T-helper 2 cell treated with Interferon-gamma antibody and Interleukin-4, amounts not matched to agents 5 μg/mL and 100 μg/mL, for 36 hours (primary cell): ENCODE results near the gene ZC3H12A.

ENCODE experiments used
- DNase-seq: peaks from one replicate; pipeline ENCODE4 v3.0.0; 2021; ENCODE audit warnings: low spot score
- H3K27ac Mint-ChIP-seq: one replicate; pipeline ENCODE4 v1.8.0; 2021; ENCODE audit warnings: mild to moderate bottlenecking, mixed read lengths
- H3K27me3 Mint-ChIP-seq: one replicate; pipeline ENCODE4 v1.8.0; 2021; ENCODE audit warnings: low read depth, mixed read lengths
- H3K36me3 Mint-ChIP-seq: one replicate; pipeline ENCODE4 v1.8.0; 2021; ENCODE audit warnings: low read depth, mixed read lengths
- H3K4me1 Mint-ChIP-seq: one replicate; pipeline ENCODE4 v1.8.0; 2021; ENCODE audit warnings: low read depth, mixed read lengths
- H3K4me3 Mint-ChIP-seq: one replicate; pipeline ENCODE4 v1.8.0; 2022; ENCODE audit warnings: mild to moderate bottlenecking, moderate library complexity, mixed read lengths
- H3K9me3 Mint-ChIP-seq: one replicate; pipeline ENCODE4 v1.8.0; 2021; ENCODE audit warnings: mixed read lengths

The ZC3H12A gene

DNA sequence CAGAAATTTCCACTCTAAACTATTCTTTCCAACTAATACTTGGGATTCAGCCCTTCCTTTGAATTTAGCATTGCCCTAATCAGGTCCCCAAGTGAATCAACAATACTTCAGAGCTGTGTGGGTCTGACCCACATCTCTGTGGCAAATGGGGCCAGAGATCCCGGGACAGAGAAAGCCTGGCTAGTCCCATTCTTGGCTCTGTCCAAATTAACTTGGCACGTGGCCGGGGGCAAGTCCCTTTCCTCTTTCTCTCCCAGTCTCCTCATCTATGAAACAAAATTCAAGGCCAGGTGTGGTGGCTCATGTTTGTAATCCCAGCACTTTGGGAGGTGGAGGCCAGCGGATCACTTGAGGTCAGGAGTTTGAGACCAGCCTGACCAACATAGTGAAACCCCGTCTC is 6.3 kb upstream of the ZC3H12A start:
- H3K9me3 Mint-ChIP-seq = no peaks in the 10 kb centered on the region
- H3K36me3 Mint-ChIP-seq = no peaks in the 10 kb centered on the region
- H3K27ac Mint-ChIP-seq = no peak overlapping the region
- peaks cover 20% of the 10 kb centered on the region for H3K4me1 Mint-ChIP-seq
- H3K27me3 Mint-ChIP-seq = no peaks in the 10 kb centered on the region
- no peak for DNase-seq
- no peak overlapping the region for H3K4me3 Mint-ChIP-seq

DNA sequence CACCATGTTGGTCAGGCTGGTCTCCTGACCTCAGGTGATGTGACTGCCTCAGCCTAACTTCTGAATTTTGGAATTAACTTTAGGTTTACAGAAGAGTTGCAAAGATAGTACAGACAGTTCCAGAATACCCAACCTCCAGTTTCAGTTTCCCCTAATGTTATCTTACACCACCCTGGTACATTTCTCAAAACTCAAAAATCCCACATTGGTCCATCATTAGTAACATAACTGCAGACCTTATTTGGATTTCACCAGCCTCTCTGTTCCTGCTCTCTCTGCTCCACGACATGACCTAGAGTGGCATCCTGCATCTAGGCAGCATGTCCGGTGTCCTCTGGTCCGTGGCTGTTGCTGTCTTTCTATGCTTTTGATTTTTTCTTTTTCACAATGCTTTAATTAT is 5.0 kb upstream of the ZC3H12A start:
- no peak overlapping the region for H3K4me3 Mint-ChIP-seq
- H3K27me3 Mint-ChIP-seq = no peaks in the 10 kb centered on the region
- no peak overlapping the region for H3K27ac Mint-ChIP-seq
- no peaks in the 10 kb centered on the region for H3K36me3 Mint-ChIP-seq
- peaks cover 29% of the 10 kb centered on the region for H3K4me1 Mint-ChIP-seq
- no peaks in the 10 kb centered on the region for H3K9me3 Mint-ChIP-seq
- DNase-seq = no peak

DNA sequence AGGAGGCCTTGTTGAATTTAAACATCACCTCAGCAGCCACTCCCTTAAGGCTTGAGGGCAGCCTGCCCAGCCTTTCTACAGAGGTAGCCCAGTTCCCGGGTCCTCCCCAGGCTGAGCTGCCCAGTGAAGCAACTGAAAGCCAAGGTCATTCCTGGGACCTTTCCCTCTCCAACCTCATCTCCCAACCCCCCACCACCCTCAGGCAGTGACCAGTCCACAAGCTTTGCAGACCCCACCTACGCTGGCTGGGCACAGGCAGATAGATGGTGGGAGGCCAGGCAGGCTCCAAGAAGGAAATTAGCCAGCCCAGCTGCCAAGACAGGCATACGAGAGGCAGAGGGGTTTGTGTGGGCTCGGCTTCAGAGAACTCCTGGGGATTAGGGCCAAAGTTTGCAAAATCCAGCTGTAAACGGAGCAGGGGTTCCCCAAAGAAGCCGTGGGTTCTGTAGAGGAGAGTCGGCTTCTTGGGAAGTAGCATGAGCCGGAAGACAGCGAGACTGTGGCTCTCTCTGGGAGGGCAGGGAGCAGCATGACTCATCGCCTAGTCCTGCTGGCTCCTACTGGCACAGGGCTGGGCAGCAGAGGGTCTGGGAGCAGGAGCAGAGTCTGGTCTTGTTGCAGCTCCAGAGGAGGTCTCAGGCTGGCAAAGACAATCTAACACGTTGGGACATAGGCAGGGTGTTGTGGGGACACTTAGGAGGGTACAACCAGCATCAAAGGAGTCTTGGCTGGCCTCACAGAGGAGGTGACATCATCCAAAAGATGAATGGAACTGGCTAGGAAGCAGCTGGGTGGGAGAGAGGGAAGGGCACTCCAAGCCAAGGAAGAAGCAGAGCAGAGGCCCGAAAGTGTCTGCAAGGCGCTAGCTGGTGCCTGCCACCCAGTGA is 2.8 kb upstream of the ZC3H12A start:
- H3K9me3 Mint-ChIP-seq = no peaks in the 10 kb centered on the region
- no peak overlapping the region for H3K27ac Mint-ChIP-seq
- DNase-seq = no peak
- no peaks in the 10 kb centered on the region for H3K27me3 Mint-ChIP-seq
- peaks cover 17% of the 10 kb centered on the region for H3K36me3 Mint-ChIP-seq
- peaks cover 33% of the 10 kb centered on the region for H3K4me1 Mint-ChIP-seq
- H3K4me3 Mint-ChIP-seq = no peak overlapping the region

DNA sequence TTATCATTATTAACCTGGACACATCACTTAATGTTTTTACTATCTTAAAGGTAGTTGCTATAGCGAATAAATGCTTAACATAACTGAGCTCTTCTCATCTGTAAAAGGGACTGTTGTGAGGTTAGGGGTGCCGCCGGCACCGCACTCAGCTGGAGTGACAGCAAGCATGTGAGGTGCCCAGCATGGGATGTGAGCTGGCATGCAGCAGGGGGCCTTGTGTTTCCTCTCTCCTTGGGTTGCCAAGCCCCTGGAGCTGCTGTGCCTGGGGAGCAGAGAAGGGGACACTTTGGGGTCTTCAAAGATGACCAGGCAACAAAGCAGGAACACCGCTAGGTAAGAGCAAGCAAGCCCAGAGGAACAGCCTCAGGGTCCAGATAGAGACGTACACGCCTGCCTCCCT is 2.1 kb upstream of the ZC3H12A start:
- Mint-ChIP-seq H3K4me3 (peak overlapping the region; percentile 83), H3K9me3 (no peaks in the 10 kb centered on the region), H3K27ac (peak overlapping the region; percentile 50), H3K4me1 (peaks cover 38% of the 10 kb centered on the region), H3K36me3 (peaks cover 23% of the 10 kb centered on the region), H3K27me3 (no peaks in the 10 kb centered on the region)
- DNase-seq = no peak

DNA sequence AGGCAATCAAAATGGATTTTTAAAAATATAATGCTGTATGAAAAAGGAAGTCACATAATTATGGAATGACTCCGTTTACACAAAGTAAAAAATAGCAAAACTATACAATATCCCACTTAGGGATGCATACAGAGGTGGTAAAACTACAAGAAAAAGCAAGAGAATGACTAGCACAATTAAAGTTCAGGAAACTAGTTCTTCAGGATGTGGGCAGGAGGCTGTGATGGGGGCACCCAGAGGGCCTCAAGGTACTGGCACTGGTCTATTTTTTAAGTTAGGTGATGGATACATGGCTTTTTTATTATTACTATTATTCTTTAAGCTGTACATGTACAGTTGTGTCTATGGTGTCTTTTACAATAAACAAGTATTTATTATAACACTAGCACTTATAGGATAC is 1.4 kb upstream of the ZC3H12A start:
- Mint-ChIP-seq H3K9me3 (no peaks in the 10 kb centered on the region), H3K4me1 (peaks cover 43% of the 10 kb centered on the region), H3K36me3 (peaks cover 30% of the 10 kb centered on the region), H3K27ac (peak overlapping the region; percentile 60), H3K27me3 (no peaks in the 10 kb centered on the region), H3K4me3 (peak overlapping the region; percentile 83)
- no peak for DNase-seq

DNA sequence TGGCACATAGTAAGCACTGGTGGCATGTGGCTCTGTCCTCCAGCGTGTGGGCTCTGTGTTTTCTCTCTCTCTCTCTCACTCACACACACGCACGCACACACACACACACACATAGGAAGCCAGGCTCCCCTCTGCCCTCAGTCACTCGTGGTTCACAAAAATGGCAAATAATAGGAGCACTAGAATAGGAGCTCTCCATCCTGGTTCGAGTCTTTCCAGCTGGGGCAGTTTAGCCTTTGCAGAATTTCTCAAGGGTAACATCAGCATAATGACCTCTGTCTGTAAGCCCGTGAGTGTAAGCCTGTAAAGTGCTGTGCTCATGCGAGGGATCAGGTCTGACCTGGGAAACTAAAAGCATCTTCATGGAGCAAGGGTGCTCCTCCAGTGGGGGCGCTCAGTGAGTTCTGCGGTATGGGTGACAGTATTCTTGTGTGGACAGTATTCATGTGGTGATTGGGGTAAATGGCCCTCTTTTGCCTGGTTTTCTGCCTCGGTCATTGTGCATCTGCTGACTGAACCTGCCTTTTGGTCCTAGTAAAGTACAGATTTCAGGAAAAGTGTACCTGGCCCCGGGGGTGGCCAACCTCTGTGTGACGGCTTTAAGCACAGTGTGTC is 842 bp upstream of the ZC3H12A start:
- no peaks in the 10 kb centered on the region for H3K9me3 Mint-ChIP-seq
- DNase-seq = peak; percentile 23
- peaks cover 35% of the 10 kb centered on the region for H3K36me3 Mint-ChIP-seq
- peaks cover 47% of the 10 kb centered on the region for H3K4me1 Mint-ChIP-seq
- H3K27me3 Mint-ChIP-seq = no peaks in the 10 kb centered on the region
- peak overlapping the region; percentile 60 for H3K27ac Mint-ChIP-seq
- H3K4me3 Mint-ChIP-seq = peak overlapping the region; percentile 83

DNA sequence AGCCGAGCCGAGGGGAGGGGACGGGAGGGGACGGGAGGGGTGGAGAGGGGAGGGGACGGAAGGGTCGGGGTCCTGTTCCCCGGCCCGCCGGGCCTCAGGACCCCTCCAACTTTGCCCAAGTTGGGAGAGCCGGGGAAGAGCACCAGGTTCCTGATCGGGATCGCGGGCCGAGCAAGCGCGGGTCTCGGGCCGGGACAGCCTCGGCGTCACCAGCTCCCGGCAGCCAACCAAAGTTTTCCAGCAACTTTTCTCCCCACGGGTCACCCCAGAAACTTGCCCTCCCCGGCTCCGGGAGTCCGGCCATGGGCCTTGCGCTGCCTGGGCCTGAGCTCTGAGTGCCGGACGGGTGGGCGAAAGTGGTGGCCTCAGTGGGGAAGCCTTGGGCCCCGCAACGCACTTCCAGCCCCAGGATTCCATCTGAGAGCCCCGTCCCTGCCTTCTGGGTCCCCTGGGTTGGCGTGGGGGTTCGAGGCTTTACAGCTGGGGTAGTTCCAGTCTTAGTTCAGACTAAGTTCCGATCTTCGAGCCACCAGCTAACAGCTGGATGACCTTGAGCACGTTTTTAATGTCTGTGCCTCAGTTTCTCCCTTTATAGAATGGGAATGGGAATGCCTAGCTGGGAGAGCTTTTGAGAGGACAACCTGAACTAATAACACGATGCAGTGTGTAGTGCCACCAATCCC is 458 bp downstream of the ZC3H12A start:
- H3K9me3 Mint-ChIP-seq = no peaks in the 10 kb centered on the region
- peak overlapping the region; percentile 99 for H3K27ac Mint-ChIP-seq
- peak overlapping the region; percentile 99 for H3K4me3 Mint-ChIP-seq
- no peak for DNase-seq
- peaks cover 48% of the 10 kb centered on the region for H3K36me3 Mint-ChIP-seq
- no peaks in the 10 kb centered on the region for H3K27me3 Mint-ChIP-seq
- peaks cover 50% of the 10 kb centered on the region for H3K4me1 Mint-ChIP-seq

DNA sequence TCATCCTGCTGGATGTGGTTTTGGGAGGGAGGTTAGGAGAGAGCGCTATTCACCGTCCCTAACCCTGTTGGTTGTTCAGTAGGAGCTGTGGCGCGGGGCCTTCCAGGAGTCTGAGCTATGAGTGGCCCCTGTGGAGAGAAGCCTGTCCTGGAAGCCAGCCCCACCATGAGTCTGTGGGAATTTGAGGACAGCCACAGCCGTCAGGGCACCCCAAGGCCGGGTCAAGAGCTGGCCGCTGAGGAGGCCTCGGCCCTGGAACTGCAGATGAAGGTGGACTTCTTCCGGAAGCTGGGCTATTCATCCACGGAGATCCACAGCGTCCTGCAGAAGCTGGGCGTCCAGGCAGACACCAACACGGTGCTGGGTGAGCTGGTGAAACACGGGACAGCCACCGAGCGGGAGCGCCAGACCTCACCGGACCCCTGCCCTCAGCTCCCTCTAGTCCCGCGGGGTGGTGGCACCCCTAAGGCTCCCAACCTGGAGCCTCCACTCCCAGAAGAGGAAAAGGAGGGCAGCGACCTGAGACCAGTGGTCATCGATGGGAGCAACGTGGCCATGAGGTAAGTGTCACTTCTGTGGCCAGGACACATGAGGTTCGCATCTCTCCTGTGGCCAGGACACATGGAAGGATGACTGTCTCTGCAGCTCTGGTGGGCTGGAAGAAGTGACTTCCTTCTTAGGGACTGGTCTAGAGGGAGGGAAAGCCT is 1.2 kb downstream of the ZC3H12A start:
- no peaks in the 10 kb centered on the region for H3K27me3 Mint-ChIP-seq

DNA sequence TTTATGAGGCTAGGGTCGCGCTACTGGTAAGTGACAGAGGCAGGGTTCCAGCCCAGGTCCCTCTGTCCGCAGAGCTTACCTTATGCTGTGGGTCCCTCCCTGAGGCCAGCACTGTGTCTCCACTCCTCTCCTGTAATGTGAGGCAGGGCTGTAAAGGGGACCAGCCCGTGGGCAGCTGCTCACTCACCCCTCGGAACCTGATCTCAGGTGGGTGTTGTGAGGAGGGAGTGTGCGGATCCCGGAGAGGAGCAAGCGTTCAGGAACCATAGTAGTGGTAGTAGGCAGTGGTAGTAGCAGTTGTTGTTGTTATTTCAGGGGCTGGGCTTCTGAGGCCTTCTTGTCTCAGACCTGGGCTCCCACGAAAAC is 1.7 kb downstream of the ZC3H12A start:
- peaks cover 55% of the 10 kb centered on the region for H3K4me1 Mint-ChIP-seq
- no peak for DNase-seq
- H3K4me3 Mint-ChIP-seq = peak overlapping the region; percentile 99
- no peaks in the 10 kb centered on the region for H3K9me3 Mint-ChIP-seq
- H3K27me3 Mint-ChIP-seq = no peaks in the 10 kb centered on the region
- H3K27ac Mint-ChIP-seq = peak overlapping the region; percentile 99
- H3K36me3 Mint-ChIP-seq = peaks cover 55% of the 10 kb centered on the region

More for the DNA sequence above, 1.2 kb downstream of the ZC3H12A start:
- Mint-ChIP-seq H3K4me1 (peaks cover 54% of the 10 kb centered on the region), H3K27ac (peak overlapping the region; percentile 99), H3K4me3 (peak overlapping the region; percentile 99), H3K9me3 (no peaks in the 10 kb centered on the region), H3K36me3 (peaks cover 52% of the 10 kb centered on the region)
- peak; percentile 19 for DNase-seq

DNA sequence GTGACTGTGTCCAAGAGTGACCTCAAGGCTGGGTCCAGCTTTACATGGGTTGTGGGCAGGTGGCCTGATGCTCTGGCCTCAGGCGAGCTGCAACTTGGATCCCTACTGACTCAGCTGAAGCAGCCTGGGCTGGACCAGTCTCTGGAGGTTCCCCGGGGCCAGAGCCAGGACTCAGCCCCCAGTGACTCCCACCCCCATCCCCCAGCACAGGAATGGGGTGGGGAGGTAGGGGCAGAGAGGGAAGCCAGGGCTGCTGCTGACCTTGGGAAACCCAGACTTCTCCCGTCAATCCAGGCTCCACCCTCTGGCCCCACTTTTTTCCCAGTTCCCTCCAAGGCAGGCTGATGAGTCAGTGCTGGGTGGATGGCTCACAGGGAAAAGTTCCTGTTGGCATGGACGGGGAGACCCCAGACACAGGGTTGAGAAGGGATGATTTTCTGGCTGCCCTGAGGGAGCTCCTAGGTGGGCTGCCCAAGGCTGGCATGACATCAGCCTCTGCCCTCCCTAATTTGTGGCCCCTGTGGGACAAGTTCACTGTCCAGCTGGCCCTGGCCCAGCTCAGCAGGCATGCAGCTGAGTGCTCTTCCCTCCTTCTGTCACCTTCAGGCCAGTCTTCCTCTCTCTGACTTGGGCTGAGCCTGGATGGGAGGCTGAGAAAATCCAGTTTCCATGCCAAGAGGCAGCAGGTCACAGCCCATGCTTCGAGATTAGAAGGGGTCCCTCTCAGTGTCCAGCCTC is 2.2 kb downstream of the ZC3H12A start:
- Mint-ChIP-seq H3K4me3 (peak overlapping the region; percentile 99), H3K27ac (peak overlapping the region; percentile 99), H3K27me3 (no peaks in the 10 kb centered on the region), H3K36me3 (peaks cover 61% of the 10 kb centered on the region), H3K9me3 (no peaks in the 10 kb centered on the region), H3K4me1 (peaks cover 57% of the 10 kb centered on the region)
- DNase-seq = no peak

DNA sequence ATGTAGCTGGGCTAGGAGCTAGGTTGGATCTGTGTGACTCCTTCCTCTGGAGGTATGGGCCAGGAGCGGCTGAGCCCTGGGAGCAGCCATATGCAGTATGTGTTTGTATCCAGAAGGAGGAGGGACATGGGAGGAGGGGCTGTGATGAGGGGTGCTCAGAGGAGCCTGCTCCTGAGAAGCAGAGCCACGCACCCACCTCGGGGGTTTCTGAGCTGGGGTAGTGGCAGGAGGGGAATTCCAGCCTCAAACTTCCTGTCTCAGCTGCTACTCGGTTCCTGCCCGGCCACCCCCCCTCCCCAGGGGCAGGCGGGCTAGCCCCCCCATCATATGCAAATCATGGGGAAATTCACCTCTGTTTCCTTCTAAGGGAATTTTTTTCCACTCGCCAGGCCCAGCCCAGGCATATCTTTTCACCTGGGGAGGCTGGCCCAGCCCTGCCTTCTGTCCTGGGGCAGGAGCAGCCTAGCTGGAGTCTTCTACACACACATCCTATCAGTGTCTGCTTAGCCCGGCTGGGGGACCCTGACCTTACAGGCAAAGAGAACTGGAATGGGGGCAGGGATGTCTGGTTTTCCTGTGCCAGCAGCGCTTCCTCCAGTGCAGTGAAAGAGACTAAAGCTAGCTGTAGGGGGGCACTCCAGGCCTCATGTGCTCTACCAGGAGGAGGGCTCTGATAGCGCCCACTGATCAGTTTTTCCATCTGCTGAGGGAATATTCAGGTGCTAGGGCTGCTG is 3.0 kb downstream of the ZC3H12A start:
- no peaks in the 10 kb centered on the region for H3K27me3 Mint-ChIP-seq
- no peaks in the 10 kb centered on the region for H3K9me3 Mint-ChIP-seq
- DNase-seq = peak; percentile 82
- peaks cover 68% of the 10 kb centered on the region for H3K36me3 Mint-ChIP-seq
- peak overlapping the region; percentile 99 for H3K4me3 Mint-ChIP-seq
- peaks cover 56% of the 10 kb centered on the region for H3K4me1 Mint-ChIP-seq
- H3K27ac Mint-ChIP-seq = peak overlapping the region; percentile 99

DNA sequence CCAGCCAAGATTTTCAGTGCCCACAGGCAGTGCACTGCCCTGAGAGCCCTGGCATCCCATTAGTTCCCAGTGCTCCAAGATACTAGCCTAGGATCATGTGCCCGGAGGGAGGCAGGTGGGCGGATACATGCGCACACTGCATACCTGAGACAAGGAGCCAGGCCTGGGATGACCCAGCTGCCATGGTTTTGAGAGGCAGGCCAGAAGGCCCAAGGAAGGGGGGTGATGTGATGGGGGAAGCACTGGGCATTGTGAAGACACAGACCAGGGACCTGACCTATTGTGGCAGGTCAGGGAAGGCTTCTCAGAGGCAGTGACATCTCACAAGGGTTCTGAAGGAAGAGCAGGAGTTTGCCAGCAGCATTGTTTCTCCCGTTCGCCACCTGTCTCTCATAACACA is 3.6 kb downstream of the ZC3H12A start:
- Mint-ChIP-seq H3K9me3 (no peaks in the 10 kb centered on the region), H3K4me3 (peak overlapping the region; percentile 99), H3K36me3 (peaks cover 73% of the 10 kb centered on the region), H3K27ac (peak overlapping the region; percentile 99), H3K4me1 (peaks cover 53% of the 10 kb centered on the region), H3K27me3 (no peaks in the 10 kb centered on the region)
- DNase-seq = no peak

DNA sequence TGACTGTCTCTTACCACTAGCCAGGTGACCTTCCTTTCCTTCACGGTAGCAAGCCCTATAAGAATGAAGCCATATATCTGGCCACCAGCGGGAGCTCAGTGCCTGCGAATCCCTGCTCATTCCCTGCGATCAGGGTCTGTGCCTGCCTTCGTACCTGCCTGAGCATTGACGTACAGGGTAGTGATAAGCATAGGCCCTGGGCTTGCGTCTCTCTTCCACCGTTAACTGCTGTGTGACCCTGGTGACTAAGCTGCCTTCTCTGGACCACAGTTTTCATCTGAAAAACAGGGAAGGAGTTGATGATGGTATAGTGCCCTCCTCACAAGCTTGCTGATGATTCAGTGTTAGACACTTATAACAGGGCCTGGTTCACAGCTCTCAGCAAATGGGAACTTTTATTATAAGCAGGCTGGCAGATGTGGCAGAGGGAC is 4.1 kb downstream of the ZC3H12A start:
- DNase-seq = peak; percentile 66
- H3K4me3 Mint-ChIP-seq = peak overlapping the region; percentile 99
- peak overlapping the region; percentile 99 for H3K27ac Mint-ChIP-seq
- H3K9me3 Mint-ChIP-seq = no peaks in the 10 kb centered on the region
- H3K27me3 Mint-ChIP-seq = no peaks in the 10 kb centered on the region
- peaks cover 77% of the 10 kb centered on the region for H3K36me3 Mint-ChIP-seq
- peaks cover 48% of the 10 kb centered on the region for H3K4me1 Mint-ChIP-seq
